Measurements from ENCODE around the gene SUGP1. TPM values are rescaled to one million over a fixed set of nuclear protein-coding genes. Genes with fewer than 3 reads are reported as not detected.
"Not testable (repeated sequence)": the region's sequence is repeated elsewhere in the genome, so short reads cannot be mapped to it uniquely, and the experiment has no call there.

SUGP1 gene
- total RNA-seq: 26.5 TPM

- peak; percentile 93 for ATAC-seq
Measured at GRCh38 chr19:19320361-19321140, at the start of gene SUGP1, which contains the start of gene MAU2. Gene SUGP1 (minus strand): TSS chr19:19320509. CDS start chr19:19320496, 13 bp downstream. Gene MAU2 (plus strand): TSS chr19:19320829. CDS start chr19:19320860, 31 bp downstream.

- no peak for ATAC-seq
Measured at GRCh38 chr19:19368087-19368486, 47.8 kb upstream of the SUGP1 start.

- ATAC-seq: peak; percentile 81
Measured at GRCh38 chr19:19366434-19367396, 46.4 kb upstream of the SUGP1 start.

GRCh38 chr19:19362075-19362474, 41.8 kb upstream of the SUGP1 start:
- no peak for ATAC-seq

- ATAC-seq: peak; percentile 81
Measured at GRCh38 chr19:19361075-19361594, 40.8 kb upstream of the SUGP1 start.

- no peak for ATAC-seq
Measured at GRCh38 chr19:19356901-19357566, 36.7 kb upstream of the SUGP1 start.

GRCh38 chr19:19356500-19356899, 36.2 kb upstream of the SUGP1 start:
- ATAC-seq: no peak

- ATAC-seq: no peak
Measured at GRCh38 chr19:19355606-19356139, 35.4 kb upstream of the SUGP1 start.

- no peak for ATAC-seq
Measured at GRCh38 chr19:19354932-19355331, 34.6 kb upstream of the SUGP1 start.

- ATAC-seq: no peak
Measured at GRCh38 chr19:19354007-19354406, 33.7 kb upstream of the SUGP1 start.

- no peak for ATAC-seq
Measured at GRCh38 chr19:19352823-19353222, 32.5 kb upstream of the SUGP1 start.

- not testable (repeated sequence) for ATAC-seq
Measured at GRCh38 chr19:19350756-19351155, 30.4 kb upstream of the SUGP1 start.

GRCh38 chr19:19349365-19349764, 29.1 kb upstream of the SUGP1 start:
- no peak for ATAC-seq

GRCh38 chr19:19348266-19348665, 28.0 kb upstream of the SUGP1 start:
- ATAC-seq: peak; percentile 17

GRCh38 chr19:19347401-19348110, 27.2 kb upstream of the SUGP1 start:
- no peak for ATAC-seq

- no peak for ATAC-seq
Measured at GRCh38 chr19:19345970-19346369, 25.7 kb upstream of the SUGP1 start.

GRCh38 chr19:19345232-19345631, 24.9 kb upstream of the SUGP1 start:
- ATAC-seq: peak; percentile 64

- no peak for ATAC-seq
Measured at GRCh38 chr19:19343762-19344161, 23.5 kb upstream of the SUGP1 start.

- no peak for ATAC-seq
Measured at GRCh38 chr19:19343016-19343362, 22.7 kb upstream of the SUGP1 start.

- ATAC-seq: peak; percentile 65
Measured at GRCh38 chr19:19342086-19343015, 22.0 kb upstream of the SUGP1 start.

Data from esophagus mucosa (tissue), 1 donor.